Pancreas (tissue), 10 donors: ENCODE measurements around the gene ZNF524. TPM values are rescaled to one million over a fixed set of nuclear protein-coding genes. Genes with fewer than 3 reads are reported as not detected.
A peak's percentile ranks its signal among the peaks of the same experiment; 100 is the strongest.

ENCODE experiments used
- ATAC-seq, 4 donors: fragments of 200-7000 bp; cut with Tn5 transposase; one replicate each; pipeline versions ENCODE4 v1.8.0 to v1.9.1; 2020; ENCODE audit warnings: mild to moderate bottlenecking in 4 of 4, moderate library complexity in 4 of 4
- DNase-seq, 6 donors: peaks; one replicate each; pipeline ENCODE4 v3.0.0-alpha.2; 2020
- FAIRE-seq: peaks from 2 replicates; lab custom pipeline; 2012; peaks lifted over from hg19 to GRCh38; lab: Jason Lieb, UNC
- H3K27ac ChIP-seq, 4 donors: fragments of 200-600 bp; sonication (generic); 1 replicate in 3 of 4; 2 replicates in 1 of 4; pipeline versions ENCODE4 v1.5.0 to v1.8.0; 2020
- H3K27me3 ChIP-seq, 4 donors: fragments of 200-600 bp; one replicate each; pipeline ENCODE4 v1.8.0; 2021
- H3K36me3 ChIP-seq, 3 donors: fragments of 200-600 bp; sonication (generic) in 1 of 3; one replicate each; pipeline versions ENCODE4 v1.5.0 to v1.8.0; 2020 to 2021
- H3K4me1 ChIP-seq, 3 donors: fragments of 200-600 bp; one replicate each; pipeline ENCODE4 v1.8.0; 2021
- H3K4me3 ChIP-seq, 4 donors: fragments of 200-600 bp; sonication (generic) in 2 of 4; one replicate each; pipeline versions ENCODE4 v1.5.0 to v1.8.0; 2020 to 2021
- H3K9me3 ChIP-seq, 4 donors: fragments of 200-600 bp; one replicate each; pipeline ENCODE4 v1.8.0; 2021
- WGBS, 2 donors: extraction: QIAGEN DNeasy Blood & Tissue Kit; methylation state at CpG; one replicate each; pipeline ENCODE4 v1.1.7; 2013; 5-methylcytosine and 5-hydroxymethylcytosine counted together
- intact Hi-C, 3 donors: fragments of 100-400 bp; cut with DNase I; formaldehyde crosslinking; loops; one replicate each; pipeline versions ENCODE4 v1.11.1 to v1.14.2; 2022
- polyA plus RNA-seq, 2 donors: library from polyadenylated mRNA; stranded (reverse); fragments of 200-250 nt; gene quantifications; one replicate each; pipeline ENCODE4 v1.2.3, GENCODE V29; 2013
- total RNA-seq, 6 donors: library from RNA; stranded (reverse); fragmentation: NEBNext Ultra II Directional in 4 of 6; extraction: Animal tissue kit (Norgen Biotek cat#: 25700) in 4 of 6; gene quantifications; one replicate each; pipeline versions ENCODE4 v1.2.1 to v1.2.4, GENCODE V29; 2021 to 2023
- TF ChIP-seq, protein P1 (sequence below), 4 donors: fragments of 200-600 bp; sonication (generic) in 3 of 4; IDR thresholded peaks; one replicate each; pipeline versions ENCODE4 v1.5.0 to v1.8.0; 2021; ENCODE audit warnings: antibody characterized with exemption in 4 of 4
- donor health status: healthy with polysubstance abuse.
- donor health status: DM: no; HTN: no; CAD: no; lungs with moderate emphysema.
- donor health status: DM: no; HTN: no; CAD: no.
- donor health status: control.
- donor health status: control.
- donor health status: Bipolar disorder and iron deficiency.
- donor health status: DM: yes; HTN: yes; CAD: no.
- donor health status: DM: no; HTN: no; CAD: no.
- donor health status: DM: no; HTN: no; CAD: no.
- donor health status: DM: yes; HTN: yes; CAD: no.

The ZNF524 gene
- total and polyA plus RNA-seq, 8 donors, result 17.1 to 79.4 (median 33.1) TPM

DNA sequence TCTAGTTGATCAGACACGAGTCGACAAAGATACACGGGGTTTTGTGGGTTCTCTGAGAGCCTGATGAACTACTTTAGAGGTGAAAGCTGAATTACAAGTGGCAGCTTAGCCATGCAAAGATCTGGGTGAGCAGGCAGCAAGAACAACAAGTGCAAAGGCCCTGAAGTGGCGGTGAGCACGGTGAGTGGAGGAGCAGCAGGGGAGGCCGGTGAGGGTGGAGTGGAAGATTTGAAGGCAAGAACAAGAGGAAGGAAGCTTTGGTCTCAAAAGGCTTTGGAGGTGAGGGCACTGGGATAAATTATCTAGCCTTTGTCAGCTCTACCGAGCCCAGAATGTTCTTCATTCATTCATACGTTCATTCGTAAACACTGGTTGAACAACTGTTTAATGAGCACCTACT lies 6.7 kb downstream of the ZNF524 start:
- intact Hi-C loops, result loop anchor here in 1 of 3 donors (5.0 kb wide), 1 partner anchor 90 kb away; no protein-coding TSS in a partner anchor
- DNase-seq (peak in 1 of 6 donors; percentile 15), FAIRE-seq (no peak), ATAC-seq (no peak)
- TF ChIP-seq, protein P1, sequence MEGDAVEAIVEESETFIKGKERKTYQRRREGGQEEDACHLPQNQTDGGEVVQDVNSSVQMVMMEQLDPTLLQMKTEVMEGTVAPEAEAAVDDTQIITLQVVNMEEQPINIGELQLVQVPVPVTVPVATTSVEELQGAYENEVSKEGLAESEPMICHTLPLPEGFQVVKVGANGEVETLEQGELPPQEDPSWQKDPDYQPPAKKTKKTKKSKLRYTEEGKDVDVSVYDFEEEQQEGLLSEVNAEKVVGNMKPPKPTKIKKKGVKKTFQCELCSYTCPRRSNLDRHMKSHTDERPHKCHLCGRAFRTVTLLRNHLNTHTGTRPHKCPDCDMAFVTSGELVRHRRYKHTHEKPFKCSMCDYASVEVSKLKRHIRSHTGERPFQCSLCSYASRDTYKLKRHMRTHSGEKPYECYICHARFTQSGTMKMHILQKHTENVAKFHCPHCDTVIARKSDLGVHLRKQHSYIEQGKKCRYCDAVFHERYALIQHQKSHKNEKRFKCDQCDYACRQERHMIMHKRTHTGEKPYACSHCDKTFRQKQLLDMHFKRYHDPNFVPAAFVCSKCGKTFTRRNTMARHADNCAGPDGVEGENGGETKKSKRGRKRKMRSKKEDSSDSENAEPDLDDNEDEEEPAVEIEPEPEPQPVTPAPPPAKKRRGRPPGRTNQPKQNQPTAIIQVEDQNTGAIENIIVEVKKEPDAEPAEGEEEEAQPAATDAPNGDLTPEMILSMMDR (IDR thresholded peaks at IDR 0.05), result no peak
- Histone ChIP-seq H3K36me3 (no peaks in the 10 kb centered on the region), H3K27ac (peak overlapping the region in 1 of 4 donors; percentile 90), H3K9me3 (no peaks in the 10 kb centered on the region), H3K4me1 (peaks cover 0 to 15% (median 0%) of the 10 kb centered on the region in 3 donors), H3K27me3 (no peaks in the 10 kb centered on the region), H3K4me3 (peak overlapping the region in 1 of 4 donors; percentile 80)
- 56 to 59% methylated on average over 9 of the region's 9 CpGs for WGBS, 2 donors

DNA sequence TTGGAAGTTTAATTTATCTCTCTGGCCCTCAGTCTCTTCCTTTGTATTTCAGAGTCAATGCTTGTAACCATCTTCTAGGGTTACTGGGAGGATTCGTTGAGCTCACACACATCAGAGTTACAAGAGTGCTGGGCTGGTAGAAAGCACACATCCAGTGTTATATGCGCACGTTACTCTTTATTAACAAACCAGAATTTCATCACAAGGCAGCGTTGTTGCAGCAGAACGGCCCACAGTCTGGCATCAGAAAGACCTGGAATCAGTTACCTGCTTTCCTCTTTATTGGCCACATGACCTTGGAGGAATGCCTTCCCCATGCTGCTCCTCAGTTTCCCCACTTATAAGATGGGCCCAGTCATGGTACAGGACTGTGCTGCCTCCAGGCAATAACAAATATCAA lies 9.2 kb downstream of the ZNF524 start:
- H3K36me3 ChIP-seq, result no peaks in the 10 kb centered on the region
- H3K27ac ChIP-seq, result no peak overlapping the region
- peaks cover 0 to 12% (median 0%) of the 10 kb centered on the region in 3 donors for H3K4me1 ChIP-seq
- TF ChIP-seq, protein P1 (IDR thresholded peaks at IDR 0.05), result no peak
- H3K9me3 ChIP-seq, result no peaks in the 10 kb centered on the region
- no peaks in the 10 kb centered on the region for H3K27me3 ChIP-seq
- FAIRE-seq, result no peak
- DNase-seq, result no peak
- no peak overlapping the region for H3K4me3 ChIP-seq
- intact Hi-C loops, result loop anchor here in 1 of 3 donors (5.0 kb wide), 1 partner anchor 92 kb away; no protein-coding TSS in a partner anchor
- no peak for ATAC-seq
- 88 to 93% methylated on average over 5 of the region's 5 CpGs for WGBS, 2 donors

DNA sequence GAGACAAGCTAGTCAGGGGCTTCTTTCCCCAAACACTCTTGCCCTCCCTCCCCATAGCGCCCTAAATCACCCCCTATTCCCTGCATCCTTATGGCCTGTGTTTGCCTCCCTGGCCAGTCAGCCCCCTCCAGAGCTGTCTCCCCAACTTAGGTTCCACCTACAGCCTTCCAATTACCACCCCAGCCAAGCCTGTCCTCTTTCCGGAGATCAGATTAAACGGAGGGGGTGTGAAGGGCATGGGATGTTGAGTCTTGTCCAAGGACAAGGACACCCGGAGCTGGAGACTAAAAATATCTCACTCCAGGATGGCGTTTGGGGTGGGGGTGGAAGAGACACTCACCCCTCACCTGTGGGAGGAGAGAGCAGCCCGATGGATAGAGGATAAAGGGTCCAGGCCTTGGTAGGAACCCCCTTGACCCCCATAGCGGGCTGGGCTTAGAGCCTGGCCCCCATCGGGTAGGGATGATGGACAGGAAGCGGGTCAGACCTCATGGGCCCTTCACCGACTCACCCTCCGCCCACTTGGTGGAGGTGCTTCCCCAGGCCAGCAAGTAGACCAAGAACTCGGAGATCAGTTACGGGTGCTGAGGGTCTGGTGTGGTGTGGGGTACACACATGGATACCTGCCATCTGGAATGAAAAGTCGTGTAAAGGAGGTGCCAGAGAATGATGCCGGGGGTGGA lies 11.4 kb downstream of the ZNF524 start:
- H3K4me1 ChIP-seq, result peaks cover 0 to 6% (median 0%) of the 10 kb centered on the region in 3 donors
- DNase-seq, result peak in 1 of 6 donors; percentile 10
- H3K27me3 ChIP-seq, result no peaks in the 10 kb centered on the region
- no peak for ATAC-seq
- WGBS, 2 donors, result 64 to 69% methylated on average over 15 of the region's 15 CpGs
- TF ChIP-seq, protein P1 (IDR thresholded peaks at IDR 0.05), result no peak
- no peak for FAIRE-seq
- intact Hi-C loops, result no loop called here
- H3K27ac ChIP-seq, result no peak overlapping the region
- H3K36me3 ChIP-seq, result peaks cover 0 to 12% (median 0%) of the 10 kb centered on the region in 3 donors
- no peak overlapping the region for H3K4me3 ChIP-seq
- no peaks in the 10 kb centered on the region for H3K9me3 ChIP-seq

DNA sequence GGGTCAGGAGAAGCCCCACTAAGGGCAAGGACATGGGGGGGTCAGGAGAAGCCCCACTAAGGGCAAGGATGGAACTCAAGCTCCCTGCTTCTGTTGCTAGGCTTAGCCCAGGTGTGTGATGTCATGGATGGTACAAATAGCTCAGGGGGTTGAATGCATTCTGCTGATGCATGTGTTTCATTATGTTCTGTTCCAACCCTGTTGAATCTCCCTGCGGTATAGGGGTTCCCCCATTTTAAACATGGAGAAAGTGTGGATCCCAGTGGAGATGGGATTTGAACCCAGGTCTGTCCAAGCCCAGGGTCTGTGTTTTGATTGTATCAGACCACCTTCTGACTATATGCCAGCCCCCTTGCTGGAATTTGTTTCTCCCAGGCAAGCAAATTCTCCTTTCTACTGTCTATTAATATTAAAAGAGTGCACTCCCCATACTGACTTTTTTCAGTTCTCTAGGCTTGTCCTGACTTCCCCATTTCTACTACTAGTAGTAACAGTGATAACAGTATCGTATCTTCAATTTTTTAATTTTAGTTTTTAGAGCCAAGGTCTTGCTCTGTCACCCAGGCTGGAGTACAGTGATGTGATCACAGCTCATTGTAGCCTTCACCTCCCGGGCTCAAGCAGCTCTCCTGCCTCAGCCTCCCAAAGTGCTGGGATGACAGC lies 12.0 kb downstream of the ZNF524 start:
- TF ChIP-seq, protein P1 (IDR thresholded peaks at IDR 0.05), result no peak
- WGBS, 2 donors, result 83 to 92% methylated on average over 3 of the region's 3 CpGs
- no peaks in the 10 kb centered on the region for H3K4me1 ChIP-seq
- intact Hi-C loops, result no loop called here
- no peak for ATAC-seq
- H3K9me3 ChIP-seq, result no peaks in the 10 kb centered on the region
- peaks cover 0 to 18% (median 0%) of the 10 kb centered on the region in 3 donors for H3K36me3 ChIP-seq
- no peak overlapping the region for H3K27ac ChIP-seq
- no peak overlapping the region for H3K4me3 ChIP-seq
- FAIRE-seq, result no peak
- DNase-seq, result no peak
- no peaks in the 10 kb centered on the region for H3K27me3 ChIP-seq
